Activated CD8-positive, alpha-beta memory T cell treated with anti-CD3 and anti-CD28 coated beads, Interleukin-2, amount 50 U/mL, for 1 hour (primary cell): ENCODE measurements around the gene USP3.

Experiments
- DNase-seq: peaks from one replicate; pipeline ENCODE4 v3.0.0-alpha.2; 2020; ENCODE audit errors: extremely low read depth

USP3 gene, protein sequence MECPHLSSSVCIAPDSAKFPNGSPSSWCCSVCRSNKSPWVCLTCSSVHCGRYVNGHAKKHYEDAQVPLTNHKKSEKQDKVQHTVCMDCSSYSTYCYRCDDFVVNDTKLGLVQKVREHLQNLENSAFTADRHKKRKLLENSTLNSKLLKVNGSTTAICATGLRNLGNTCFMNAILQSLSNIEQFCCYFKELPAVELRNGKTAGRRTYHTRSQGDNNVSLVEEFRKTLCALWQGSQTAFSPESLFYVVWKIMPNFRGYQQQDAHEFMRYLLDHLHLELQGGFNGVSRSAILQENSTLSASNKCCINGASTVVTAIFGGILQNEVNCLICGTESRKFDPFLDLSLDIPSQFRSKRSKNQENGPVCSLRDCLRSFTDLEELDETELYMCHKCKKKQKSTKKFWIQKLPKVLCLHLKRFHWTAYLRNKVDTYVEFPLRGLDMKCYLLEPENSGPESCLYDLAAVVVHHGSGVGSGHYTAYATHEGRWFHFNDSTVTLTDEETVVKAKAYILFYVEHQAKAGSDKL

DNA sequence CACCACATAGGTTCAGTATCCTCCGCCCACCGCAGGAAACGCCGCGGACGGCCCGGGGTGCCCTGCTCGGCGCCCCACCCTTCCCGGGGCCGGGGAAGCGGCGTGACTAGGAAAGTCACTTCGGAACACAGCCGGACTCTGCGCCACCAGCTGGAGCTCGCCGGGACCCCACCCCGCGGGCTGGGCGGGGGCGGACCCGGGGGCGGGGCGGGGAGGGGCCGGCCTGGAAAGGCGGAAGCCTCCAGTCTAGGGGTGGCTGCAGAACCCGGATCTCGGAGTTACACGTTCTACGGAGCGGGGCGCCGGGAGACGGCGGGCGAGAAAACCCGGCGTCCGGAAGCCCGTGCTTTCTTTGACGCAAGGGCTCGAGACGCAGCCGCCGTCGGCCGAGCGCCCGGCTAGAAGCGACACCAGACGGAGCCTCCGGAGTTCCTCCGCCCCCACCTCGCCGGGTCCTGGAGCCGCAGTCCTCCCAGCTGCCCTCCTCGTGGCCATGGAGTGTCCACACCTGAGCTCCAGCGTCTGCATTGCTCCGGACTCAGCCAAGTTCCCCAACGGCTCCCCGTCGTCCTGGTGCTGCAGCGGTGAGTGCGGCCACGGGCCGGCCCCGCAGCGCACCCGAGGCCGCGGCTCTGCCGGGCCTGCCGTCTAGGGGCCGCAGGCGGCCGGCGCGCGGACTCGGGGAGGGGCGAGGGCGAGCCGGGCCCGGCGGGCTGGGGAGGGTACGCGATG, at the start of gene USP3:
USP3 (plus strand) TSS at position 347 of the 732 bp plus-strand sequence; CDS start at position 494, 147 bp downstream.
- DNase-seq = peak; percentile 79

DNA sequence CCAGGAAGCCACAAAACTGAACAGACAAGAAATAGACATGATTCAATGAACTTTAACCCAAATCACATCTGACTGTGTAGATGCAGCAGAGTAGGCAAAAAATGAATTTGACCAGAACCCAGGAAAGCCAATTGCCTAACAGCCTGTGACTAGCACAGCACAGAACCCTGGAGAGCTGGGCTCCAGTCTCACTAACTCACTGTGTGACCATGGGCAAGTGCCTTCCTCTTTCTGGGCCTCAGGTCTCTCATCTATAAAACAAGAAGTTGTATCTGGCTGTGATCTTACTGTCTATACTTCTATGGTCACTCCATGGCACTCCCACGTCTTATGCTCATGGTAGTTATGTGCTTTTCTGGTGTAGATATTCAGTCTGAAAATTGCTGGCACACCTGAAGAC, 48.1 kb upstream of the USP3 start:
- no peak for DNase-seq

DNA sequence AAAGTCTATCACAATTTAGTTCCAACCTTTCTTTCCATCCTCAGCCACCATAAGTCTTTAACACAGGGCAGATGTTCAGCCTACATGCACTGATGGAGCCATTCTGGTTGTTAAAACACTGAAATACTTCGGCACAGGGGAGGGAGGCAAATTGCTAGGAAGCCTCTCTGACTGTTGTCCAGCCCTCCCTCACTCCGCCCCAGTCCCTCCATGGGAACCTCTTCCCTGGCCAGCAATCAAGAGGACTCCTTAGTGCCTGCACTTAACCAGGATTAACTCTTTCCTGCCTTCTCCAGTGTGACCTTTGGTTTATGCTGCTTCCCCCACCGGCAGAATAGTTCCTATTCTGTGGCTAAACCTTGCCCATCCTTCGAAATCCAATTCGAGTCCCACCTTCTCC, 47.0 kb upstream of the USP3 start:
- no peak for DNase-seq

DNA sequence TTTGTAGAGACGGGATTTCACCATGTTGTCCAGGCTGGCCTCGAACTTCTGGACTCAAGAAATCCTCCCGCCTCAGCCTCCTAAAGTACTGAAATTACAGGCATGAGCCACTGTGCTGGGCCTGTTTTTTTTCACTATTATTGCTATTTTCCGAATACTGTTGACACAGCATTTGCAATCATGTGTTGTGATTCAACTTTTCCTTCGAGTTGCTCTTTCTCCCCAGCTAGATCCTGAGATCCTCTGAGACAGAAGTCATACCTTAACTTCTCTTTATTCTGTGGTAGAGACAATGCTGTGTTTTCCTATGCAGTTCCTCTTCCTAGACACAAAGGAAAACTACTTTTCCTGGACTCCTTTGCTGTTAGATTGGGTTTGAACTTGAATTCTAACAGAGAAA, 46.4 kb upstream of the USP3 start:
- no peak for DNase-seq

DNA sequence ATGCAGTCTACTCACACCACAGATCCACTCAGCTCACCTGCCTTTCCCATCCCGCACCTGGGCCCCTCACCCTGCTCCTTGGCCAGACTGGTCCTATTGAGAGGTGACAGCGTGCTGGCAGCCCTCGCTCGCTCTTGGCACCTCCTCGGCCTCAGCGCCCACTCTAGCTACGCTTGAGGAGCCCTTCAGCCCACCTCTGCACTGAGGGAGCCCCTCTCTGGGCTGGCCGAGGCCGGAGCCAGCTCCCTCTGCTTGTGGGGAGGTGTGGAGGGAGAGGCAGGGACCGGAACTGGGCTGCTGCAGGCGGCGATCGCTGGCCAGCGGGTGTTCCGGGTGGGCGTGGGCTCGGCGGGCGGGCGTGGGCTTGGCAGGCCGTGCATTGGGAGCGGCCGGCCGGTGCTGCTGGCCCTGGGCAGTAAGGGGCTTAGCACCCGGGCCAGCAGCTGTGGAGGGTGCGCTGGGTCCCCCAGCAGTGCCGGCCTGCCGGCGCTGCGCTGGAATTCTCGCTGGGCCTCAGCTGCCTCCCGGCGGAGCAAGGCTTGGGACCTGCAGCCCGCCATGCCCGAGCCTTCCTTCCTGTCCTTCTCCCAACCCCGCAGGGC, 45.5 kb upstream of the USP3 start:
- no peak for DNase-seq

DNA sequence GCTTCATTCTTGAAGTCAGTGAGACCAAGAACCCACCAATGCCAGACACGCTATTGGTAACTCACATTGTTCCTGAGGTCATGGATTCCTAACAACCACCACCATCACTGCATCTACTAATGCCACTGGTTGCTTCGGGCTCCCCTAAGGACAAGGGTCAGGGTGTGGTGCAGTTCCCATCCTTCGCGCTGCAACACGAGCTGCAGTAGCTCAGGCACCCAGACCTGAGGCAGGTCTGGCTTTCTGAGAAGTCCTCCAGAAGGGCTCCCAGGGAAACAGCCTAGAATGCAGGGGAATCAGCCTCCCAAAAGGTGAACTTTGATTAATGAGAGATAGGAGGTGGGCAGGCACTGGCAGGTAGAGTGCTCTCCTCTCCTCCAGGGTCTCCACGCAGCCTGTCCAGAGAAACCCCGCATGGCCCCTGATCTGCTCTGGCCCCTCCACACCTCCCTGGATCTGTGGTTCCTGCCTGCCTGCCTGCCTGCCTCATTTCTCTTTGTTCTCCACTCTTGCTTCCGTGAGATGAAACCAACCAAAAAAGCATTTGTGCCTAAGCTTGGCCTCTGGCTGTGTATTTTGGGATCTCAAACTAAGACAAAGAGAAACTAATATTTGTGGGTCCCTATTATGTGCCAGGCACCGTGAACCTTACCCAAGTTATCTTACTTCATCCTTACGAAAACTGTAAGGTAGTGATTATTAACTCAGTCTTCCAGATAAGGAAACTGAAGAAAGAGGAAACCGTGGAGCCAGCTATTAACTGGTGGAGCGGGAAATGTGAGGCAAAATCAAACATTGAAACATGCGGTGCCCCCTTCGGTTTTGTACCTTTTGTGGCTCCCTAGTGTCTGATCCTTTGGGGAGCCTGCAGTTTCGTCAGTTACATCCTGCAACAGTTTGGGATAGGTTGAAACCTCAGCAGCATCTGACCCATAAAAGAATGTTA, 43.9 kb upstream of the USP3 start:
- no peak for DNase-seq

DNA sequence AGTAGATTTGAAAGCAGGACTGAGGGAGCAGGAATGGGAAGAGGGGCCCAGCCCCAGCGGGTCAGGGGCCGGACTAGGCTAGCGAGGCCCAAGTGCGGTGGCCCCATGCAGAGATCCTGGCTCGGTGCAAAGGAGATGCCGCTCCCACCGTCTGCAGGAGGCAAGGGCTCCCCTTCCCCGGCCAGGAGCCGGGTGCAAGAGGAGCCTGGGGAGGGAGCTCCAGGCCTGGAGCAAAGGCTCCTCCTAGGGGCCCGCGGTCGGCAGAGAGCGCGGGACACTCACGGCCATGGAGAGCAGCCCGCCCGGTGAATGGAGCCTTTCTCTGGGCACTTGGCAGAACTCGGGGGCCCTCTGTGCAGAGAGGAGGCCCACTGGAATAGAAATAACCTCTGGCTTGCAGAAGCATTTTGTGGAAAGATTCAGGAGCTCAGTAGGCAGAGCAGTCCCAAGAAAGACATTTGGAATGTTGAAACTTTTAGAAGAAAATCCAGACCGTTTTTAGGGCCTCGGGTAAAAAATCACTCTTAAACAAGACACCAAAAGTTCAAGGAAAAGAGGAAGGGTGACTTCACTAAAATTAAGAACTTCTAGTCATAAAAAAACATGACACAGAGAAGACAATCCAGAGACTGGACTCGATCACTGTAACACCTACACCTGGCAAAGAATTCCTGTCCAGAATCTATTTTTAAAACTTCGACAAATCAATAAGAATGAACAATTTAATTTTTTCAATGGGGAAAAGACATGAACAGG, 43.0 kb upstream of the USP3 start:
- no peak for DNase-seq

DNA sequence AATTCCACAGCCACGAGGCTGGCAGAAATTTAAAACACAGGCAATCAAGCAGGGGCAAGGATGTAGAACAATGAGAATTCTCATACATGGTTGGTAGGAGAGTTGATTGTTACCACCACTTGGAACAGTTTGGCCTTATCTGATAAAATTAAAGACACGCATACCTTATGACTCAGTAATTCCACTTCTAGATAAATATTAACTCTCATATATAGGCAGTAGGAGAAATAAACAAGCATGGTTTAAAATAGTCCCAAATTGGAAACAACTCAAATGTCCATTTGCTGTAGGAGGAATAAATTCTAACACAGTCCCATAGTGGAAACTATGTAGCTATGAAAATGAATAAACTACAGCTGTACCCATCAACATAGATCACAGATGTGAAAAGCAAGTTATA, 42.3 kb upstream of the USP3 start:
- DNase-seq = no peak

DNA sequence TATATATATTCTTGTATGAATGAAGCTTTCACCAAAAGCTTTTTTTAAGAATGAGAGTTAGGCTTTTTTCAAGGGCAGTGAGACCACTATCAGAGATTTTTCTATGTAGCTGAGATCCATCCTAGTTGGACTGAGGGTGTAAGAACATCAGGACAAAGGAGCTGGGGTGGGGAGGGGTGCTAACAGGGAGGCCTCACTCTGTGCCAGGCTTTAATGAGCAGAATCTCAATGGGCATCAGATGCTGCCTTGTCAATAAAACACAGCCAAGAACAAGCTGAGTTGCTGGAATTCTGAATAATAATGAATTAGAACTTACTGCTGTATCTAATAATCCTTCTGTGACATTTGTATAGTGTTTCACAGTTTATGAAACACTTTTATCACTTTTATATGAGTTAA, 41.4 kb upstream of the USP3 start:
- DNase-seq = no peak

DNA sequence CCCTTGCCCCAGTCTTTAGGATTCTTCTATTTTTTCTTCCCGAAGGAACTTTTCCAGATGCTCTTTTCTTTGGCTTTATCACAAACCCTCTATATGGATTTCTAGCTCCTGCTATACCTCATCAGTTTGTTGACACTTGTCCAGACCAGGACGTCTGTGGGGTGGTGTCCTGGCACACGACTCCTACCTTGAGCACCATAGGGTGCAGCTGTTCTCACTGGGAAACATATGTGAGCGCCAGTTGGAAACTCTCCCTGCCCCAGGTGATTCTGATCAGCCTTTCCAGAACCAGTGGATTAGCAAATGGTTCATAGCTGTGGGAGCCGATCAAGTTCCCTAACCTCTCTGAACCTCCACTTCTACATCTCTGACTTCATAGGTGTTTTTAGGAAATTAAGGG, 40.6 kb upstream of the USP3 start:
- no peak for DNase-seq

DNA sequence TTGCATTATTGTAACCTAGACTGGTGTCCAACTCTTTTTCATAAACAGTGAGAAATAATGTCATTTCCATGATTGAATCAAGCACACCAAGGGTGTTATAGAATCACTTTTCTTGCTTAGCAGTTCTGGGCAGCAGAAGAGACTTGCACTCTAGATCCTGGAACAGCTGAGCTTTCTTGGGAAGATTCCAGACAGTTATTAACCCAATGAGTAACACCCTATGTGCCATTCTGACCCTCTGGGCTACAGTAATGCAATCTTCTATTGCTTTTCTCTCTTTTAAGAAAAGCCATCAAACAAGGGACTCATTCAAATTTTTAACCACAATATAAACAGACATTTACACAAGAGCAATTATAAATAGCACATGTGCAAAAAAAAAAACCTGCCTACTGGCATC, 39.3 kb upstream of the USP3 start:
- no peak for DNase-seq

DNA sequence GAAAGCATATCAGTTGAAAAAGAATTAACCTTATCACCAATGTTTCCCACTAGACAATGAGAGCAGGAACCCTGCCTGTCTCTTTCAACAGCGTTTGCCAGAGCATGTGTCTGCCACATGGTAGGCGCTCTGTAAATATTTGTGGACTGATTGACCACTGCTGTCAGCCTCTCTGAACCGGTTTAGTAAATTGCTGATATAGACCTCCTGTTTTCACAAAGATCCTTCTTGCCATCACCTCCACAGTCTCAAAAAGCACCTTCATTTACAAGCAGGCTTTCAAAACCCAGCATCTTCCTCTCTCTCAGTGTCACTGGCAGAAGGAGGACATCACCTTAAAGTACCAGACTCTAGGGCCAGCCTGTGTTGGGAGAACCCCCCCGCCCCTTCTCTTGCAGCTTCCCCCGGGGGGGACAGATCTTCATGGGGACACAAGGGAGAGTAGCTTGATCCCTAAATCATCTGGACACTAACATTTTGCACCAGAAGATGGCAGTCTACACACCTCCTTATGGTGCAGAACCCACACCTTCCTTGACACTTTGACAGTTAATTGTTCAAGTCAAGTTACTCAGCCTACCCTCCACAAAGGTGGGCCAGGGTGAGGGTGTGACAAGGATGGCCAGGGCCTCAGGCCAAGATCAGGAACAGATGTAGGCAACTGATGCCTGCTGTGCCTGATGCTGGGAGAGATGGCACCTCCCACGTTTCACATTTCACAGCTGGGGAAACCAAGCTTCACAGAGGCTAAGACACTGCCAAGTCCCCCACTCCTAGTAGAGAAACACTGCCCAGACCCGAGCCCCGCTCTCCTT, 37.8 kb upstream of the USP3 start:
- DNase-seq = no peak

DNA sequence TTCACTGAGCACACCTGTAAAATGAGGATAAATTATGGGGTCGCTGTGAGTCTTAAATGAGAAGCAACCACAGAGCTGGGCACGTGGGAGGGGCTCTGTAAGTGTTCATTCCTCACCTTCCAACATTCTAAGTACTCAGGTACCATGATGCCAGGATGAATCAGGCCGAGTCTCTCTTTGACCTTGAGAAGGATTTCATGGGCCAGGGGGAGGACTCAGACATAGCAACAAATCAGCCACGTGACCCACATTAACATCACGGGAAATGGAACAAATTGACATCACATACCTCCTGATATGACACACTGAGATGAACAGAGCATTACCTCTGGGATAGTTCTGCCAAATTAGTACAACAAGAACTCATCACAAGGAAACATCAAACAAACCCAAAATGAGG, 35.2 kb upstream of the USP3 start:
- no peak for DNase-seq

DNA sequence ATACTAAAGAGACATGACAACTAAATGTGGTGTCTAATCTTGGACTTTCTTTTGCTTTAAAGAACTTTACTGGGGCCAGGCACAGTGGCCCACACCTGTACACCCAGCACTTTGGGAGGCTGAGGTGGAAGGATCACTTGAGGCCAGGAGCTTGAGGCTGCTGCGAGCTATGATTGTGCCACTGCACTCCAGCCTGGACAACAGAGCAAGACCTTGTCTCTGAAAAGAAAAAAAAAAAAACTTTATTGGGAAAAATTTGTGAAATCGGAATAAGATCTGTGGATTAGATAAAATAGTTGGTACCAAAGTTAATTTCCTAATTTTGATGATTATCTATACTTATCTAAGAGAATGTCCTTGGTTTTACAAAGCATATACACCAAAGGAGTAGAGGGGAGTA, 34.4 kb upstream of the USP3 start:
- no peak for DNase-seq

DNA sequence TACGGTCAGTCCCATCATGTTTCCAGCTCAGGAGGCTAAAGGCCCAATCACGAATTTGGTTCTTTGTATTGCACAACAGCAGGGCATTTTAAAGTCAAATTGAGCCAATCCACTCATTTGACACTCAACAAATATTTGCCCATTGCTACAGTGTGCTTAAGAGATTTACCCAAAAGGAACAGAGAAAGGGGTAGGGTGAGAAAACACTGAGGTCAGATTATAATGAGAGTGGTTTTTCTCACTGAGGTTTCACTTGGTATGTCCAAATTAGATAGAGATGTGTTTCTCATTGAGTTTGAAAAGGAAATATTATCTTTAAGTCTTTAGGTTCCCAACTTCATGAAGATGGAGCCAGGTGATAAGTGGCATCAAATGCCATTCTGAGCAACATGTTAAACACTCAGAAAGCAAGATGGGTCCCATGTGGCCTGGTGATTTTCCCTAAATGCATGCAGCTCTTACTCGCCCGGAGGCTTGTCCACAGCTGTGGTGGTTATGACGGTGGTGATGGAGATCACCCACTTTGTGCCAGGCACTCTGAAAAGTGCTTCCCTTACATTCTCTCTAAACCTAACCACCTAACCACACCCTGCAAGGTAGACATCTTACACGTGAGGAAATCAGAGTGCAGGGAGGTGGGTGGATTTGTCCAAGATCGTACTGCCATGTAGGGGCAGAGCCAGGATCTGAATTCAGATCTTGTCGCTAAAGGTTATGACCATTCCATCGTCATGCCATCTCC, 31.2 kb upstream of the USP3 start:
- DNase-seq = no peak

DNA sequence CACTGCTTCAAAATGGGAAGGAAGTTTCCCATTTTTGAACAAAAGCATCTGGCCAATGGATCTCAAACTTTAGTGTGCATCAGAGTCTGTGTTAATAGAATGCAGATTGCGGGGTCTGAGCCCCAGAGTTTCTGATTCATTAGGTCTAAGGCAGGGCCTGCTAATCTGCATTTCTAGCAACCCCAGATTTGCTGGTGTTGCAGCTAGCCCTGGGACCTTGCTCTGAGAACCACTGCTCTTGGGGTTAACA, 30.7 kb upstream of the USP3 start:
- no peak for DNase-seq

DNA sequence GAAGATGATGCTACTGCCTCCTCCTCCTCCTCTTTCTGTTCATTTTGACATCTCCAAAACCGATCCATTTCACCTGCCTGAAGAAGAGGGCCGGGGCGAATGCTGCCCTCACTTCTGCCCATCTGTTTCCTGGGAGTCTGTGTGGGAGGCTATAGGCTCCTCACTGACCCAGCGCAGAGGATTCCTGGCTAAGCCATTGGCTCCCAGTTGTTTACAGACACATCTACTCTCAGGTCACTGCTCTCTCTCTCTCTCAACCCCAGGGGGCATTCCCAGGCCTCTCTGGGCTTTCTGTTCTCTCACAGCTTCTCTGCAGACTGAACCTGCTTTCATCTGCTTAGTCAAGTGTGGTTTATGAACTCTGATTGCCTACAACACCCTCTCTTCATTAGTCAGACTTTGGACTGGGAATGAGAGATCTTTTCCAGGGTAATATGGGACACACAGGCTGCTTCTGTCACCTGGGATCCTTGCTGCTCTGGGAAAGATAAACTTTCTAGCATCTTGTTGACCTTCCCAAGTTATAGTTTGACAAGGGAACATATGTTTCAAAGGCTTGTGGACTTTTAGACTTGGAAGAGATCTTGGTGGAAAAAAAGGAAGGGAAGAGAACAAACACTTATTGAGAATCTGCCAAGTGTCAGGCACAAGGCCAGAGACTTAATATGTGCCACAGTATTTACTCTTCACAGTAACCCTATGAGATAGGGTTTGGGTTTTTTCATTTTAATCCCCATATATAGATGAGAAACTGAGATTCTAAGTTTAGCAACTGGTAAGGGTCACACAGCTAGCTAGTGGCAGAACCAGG, 30.2 kb upstream of the USP3 start:
- DNase-seq = no peak

DNA sequence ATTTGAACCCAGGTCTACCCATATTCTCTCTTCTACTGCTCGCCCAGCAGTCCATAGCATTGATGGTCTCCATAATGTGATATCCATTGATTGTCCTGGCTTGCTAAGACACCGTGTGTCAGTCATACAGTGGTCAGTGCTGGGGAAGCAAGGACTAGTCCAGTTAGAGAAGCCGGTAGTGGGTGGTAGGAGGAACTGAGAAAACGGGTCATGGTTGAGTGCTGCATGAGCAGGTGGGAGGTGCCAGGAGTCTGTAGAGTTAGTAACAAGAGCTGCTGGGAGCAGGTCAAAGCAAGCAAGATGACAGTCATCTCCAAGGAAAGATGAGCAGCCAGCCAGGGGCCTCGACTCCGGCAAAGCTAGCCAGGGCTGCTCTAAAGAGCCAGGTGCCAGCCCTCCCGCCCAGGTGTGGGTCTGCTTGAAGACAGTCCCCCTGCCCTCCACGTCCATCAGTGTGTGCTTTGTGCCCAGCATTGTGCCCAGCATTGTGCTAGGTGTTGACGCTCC, 29.5 kb upstream of the USP3 start:
- DNase-seq = no peak

DNA sequence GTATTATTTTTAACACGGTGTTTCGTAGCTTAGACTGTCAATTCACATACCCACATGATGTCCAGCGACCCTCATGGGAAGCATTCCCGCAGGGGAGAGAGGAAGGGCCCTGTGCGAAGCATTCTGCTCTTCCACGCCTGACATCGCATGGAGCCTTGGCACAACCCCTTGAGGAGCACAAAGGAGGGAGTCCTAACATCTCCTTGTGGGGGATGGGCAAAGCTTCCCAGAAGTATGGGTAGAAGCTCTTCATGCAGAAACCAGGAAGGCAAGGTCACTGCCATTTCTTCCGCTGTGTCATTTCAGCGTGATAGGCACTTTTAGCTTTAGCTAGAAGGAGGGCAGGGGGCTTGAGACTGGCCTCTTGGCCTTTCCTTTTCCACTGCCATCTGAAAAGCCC, 28.7 kb upstream of the USP3 start:
- DNase-seq = no peak
